ENCODE data around the gene TMED8.

Gene TMED8

DNA sequence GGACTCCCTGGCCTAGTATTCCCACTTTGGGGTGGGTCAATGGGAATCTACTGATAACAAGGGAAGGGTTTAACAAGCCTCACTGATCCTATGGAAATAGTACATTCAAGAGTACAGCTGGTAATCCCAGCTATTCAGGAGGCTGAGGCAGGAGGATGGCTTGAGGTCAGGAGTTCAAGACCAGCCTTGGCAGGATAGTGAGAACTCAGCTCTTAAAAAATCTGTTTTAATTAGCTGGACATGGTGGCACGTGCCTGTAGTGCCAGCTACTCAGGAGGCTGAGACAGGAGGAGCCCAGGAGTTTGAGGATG lies 60.7 kb downstream of the TMED8 start:
- H3K27ac ChIP-seq: peak overlapping the region; percentile 84
- no peak for DNase-seq
- TF ChIP-seq, protein P1, sequence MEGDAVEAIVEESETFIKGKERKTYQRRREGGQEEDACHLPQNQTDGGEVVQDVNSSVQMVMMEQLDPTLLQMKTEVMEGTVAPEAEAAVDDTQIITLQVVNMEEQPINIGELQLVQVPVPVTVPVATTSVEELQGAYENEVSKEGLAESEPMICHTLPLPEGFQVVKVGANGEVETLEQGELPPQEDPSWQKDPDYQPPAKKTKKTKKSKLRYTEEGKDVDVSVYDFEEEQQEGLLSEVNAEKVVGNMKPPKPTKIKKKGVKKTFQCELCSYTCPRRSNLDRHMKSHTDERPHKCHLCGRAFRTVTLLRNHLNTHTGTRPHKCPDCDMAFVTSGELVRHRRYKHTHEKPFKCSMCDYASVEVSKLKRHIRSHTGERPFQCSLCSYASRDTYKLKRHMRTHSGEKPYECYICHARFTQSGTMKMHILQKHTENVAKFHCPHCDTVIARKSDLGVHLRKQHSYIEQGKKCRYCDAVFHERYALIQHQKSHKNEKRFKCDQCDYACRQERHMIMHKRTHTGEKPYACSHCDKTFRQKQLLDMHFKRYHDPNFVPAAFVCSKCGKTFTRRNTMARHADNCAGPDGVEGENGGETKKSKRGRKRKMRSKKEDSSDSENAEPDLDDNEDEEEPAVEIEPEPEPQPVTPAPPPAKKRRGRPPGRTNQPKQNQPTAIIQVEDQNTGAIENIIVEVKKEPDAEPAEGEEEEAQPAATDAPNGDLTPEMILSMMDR (IDR thresholded peaks at IDR 0.05; ENCODE audit: low read depth, low read length): no peak
- no peaks in the 10 kb centered on the region for H3K9me3 ChIP-seq (ENCODE audit: severe bottlenecking)
- no peak overlapping the region for H3K4me3 ChIP-seq (ENCODE audit: low read depth, low read length)
- H3K27me3 ChIP-seq (ENCODE audit: insufficient read depth, low read depth, severe bottlenecking): no peaks in the 10 kb centered on the region
- no peaks in the 10 kb centered on the region; the same call in 1 of the 2 replicates for H3K36me3 ChIP-seq

DNA sequence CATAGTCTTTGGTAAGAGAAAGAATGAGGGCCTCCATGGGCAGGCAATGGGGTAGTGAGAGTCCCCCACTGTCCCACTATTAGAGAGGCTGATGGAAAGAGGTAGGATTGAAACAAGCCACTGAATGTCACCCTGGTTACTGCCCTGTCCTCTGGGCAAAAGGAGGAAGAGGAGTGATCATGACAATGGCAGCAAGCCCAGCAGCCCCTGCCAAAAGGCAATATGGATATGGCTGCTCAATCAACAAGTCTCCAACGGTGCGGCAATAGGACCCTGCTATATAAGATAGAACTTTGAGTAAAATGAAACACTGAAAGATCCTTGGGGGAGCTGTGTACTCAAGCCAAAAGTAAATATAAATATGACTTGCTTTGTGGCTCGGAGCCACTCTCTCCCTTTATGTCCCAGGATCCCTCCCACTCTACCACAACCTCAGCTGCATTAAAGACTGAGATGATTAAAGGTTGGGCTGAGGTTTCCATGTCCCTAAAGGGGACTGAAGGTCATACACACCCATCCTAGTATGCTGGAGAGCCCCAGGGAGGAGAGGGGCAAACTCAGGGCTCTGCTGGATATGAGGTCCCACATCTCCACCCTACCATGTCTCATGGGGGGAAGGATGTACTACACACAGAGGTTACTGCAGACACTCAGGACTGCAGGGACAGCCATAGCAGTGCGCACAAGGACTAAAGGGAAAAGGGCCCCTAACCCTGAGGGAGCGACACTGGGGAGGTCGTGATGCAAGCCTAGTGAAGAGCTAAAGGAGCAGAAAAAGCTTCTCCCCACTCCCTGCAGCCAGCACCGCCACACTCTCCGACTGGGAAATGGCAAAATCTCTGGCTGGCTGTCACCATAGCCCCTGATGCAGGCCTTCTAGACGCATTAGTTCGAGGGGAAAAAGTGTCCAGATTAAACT lies 62.1 kb downstream of the TMED8 start:
- no peaks in the 10 kb centered on the region for H3K9me3 ChIP-seq (ENCODE audit: severe bottlenecking)
- DNase-seq: no peak
- TF ChIP-seq, protein P1 (IDR thresholded peaks at IDR 0.05; ENCODE audit: low read depth, low read length): no peak
- H3K27me3 ChIP-seq (ENCODE audit: insufficient read depth, low read depth, severe bottlenecking): no peaks in the 10 kb centered on the region
- peaks cover 7% of the 10 kb centered on the region for H3K36me3 ChIP-seq
- peak overlapping the region; percentile 26 for H3K4me3 ChIP-seq (ENCODE audit: low read depth, low read length)
- H3K27ac ChIP-seq: peak overlapping the region; percentile 59

DNA sequence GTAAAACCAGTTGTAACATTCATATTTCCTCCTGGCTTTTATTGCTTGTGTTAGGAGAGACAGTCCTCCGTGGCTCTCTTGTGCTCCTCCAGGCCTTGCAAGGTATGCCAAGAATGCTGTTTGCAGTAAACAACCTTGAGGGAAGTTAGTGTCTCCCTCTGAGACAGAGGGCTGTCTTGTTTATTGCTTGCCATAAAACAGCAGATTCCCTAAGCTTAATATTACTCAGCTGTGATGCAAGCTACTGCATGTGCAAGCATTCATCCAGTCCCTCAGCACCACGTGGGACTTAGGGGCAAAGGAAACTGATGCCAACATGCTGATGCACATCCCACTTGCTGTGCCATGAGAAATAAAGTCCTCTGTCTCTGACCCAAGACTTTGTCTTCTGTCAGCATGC lies 62.9 kb downstream of the TMED8 start:
- Histone ChIP-seq H3K4me3 (ENCODE audit: low read depth, low read length) (no peak overlapping the region), H3K27ac (peak overlapping the region; percentile 59), H3K9me3 (ENCODE audit: severe bottlenecking) (no peaks in the 10 kb centered on the region), H3K36me3 (peaks cover 8% of the 10 kb centered on the region), H3K27me3 (ENCODE audit: insufficient read depth, low read depth, severe bottlenecking) (no peaks in the 10 kb centered on the region)
- TF ChIP-seq, protein P1 (IDR thresholded peaks at IDR 0.05; ENCODE audit: low read depth, low read length): no peak
- DNase-seq: no peak

DNA sequence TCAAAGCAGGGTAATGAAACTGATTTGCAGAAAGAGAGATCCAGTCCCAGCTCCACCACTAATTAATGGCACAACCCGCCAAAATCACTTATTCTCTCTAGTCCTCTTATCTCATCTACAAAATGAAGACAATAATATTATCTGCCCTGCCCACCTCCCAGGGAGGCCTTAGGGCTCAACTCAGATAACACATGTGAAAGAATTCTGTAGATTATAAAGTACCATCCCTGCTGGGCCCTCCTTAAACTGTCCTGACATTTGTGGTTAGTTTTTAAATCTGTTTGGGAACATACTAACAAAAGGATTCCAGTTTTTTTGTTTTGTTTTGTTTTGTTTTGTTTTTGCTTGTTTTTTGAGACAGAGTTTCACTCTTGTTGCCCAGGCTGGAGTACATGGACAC lies 63.5 kb downstream of the TMED8 start:
- H3K27ac ChIP-seq: peak overlapping the region; percentile 18; the same call in 1 of the 2 replicates
- no peak for DNase-seq

DNA sequence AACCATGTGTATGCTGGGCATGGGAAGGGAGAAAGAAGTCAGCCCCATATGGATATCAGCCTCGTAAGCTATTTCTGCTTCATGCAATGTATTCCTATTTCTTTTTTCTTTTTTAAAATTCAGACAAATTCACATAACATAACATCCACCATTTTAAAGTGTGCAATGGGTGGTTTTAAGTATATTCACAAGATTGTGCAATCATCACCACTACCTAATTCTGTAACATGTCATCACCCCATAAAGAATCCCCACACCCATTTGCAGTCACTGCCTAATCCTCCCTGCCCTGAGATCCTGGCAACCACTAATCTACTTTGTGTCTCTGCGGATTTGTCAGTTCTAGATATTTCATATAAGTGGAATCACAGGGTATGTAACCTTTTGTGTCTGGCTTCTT lies 65.7 kb downstream of the TMED8 start:
- Histone ChIP-seq H3K4me3 (ENCODE audit: low read depth, low read length) (no peak overlapping the region), H3K36me3 (peaks cover 8% of the 10 kb centered on the region), H3K27me3 (ENCODE audit: insufficient read depth, low read depth, severe bottlenecking) (no peaks in the 10 kb centered on the region), H3K27ac (peak overlapping the region; percentile 69), H3K9me3 (ENCODE audit: severe bottlenecking) (no peaks in the 10 kb centered on the region)
- peak; percentile 71 for DNase-seq
- TF ChIP-seq, protein P1 (IDR thresholded peaks at IDR 0.05; ENCODE audit: low read depth, low read length): no peak

More for the DNA sequence above, 63.5 kb downstream of the TMED8 start:
- TF ChIP-seq, protein P1 (IDR thresholded peaks at IDR 0.05; ENCODE audit: low read depth, low read length): no peak
- no peak overlapping the region for H3K4me3 ChIP-seq (ENCODE audit: low read depth, low read length)
- H3K27me3 ChIP-seq (ENCODE audit: insufficient read depth, low read depth, severe bottlenecking): no peaks in the 10 kb centered on the region
- H3K9me3 ChIP-seq (ENCODE audit: severe bottlenecking): no peaks in the 10 kb centered on the region
- H3K36me3 ChIP-seq: peaks cover 8% of the 10 kb centered on the region
